GM18526 (cell line): ENCODE measurements around the gene ILDR2.
A peak's percentile ranks its signal among the peaks of the same experiment; 100 is the strongest.

Experiments
- POLR2A ChIP-seq: IDR thresholded peaks from 3 replicates; pipeline ENCODE4 v1.6.1; 2011; ENCODE audit not compliant: insufficient read length; ENCODE audit errors: extremely low read depth

ILDR2 gene

GRCh38 chr1:166888373-166889111 is 86.8 kb downstream of the ILDR2 start:
- no peak for TF ChIP-seq POLR2A

- no peak for TF ChIP-seq POLR2A
These were observed 90.4 kb downstream of the ILDR2 start for GRCh38 chr1:166884971-166885370.

- TF ChIP-seq POLR2A, result no peak
These were observed 91.2 kb downstream of the ILDR2 start for GRCh38 chr1:166884040-166884642.

- TF ChIP-seq POLR2A, result no peak
These were observed 92.4 kb downstream of the ILDR2 start for GRCh38 chr1:166882893-166883292.

GRCh38 chr1:166876540-166876838 is 98.9 kb downstream of the ILDR2 start:
- no peak for TF ChIP-seq POLR2A

- TF ChIP-seq POLR2A, result peak; percentile 62
These were observed 99.4 kb downstream of the ILDR2 start, which contains the start of gene TADA1 for GRCh38 chr1:166875734-166876539. Gene TADA1, minus strand, starts transcription at chr1:166876264. Its CDS starts 31 bp downstream, at chr1:166876233.

GRCh38 chr1:166875302-166875733 is 100.0 kb downstream of the ILDR2 start:
- TF ChIP-seq POLR2A, result no peak

GRCh38 chr1:166874464-166874863 is 100.9 kb downstream of the ILDR2 start:
- no peak for TF ChIP-seq POLR2A

- no peak for TF ChIP-seq POLR2A
These were observed 104.8 kb downstream of the ILDR2 start for GRCh38 chr1:166870584-166870983.

GRCh38 chr1:166869318-166870099 is 105.8 kb downstream of the ILDR2 start:
- TF ChIP-seq POLR2A, result no peak

- TF ChIP-seq POLR2A, result no peak
These were observed 106.7 kb downstream of the ILDR2 start for GRCh38 chr1:166868639-166869038.

- TF ChIP-seq POLR2A, result no peak
These were observed 109.4 kb downstream of the ILDR2 start for GRCh38 chr1:166865926-166866325.

- TF ChIP-seq POLR2A, result no peak
These were observed 115.7 kb downstream of the ILDR2 start for GRCh38 chr1:166859597-166859996.

- TF ChIP-seq POLR2A, result no peak
These were observed 116.5 kb downstream of the ILDR2 start for GRCh38 chr1:166858726-166859419.
